ENCODE results near the gene P4HA1. TPM values are rescaled to one million over a fixed set of nuclear protein-coding genes. Genes with fewer than 3 reads are reported as not detected.

Gene P4HA1
- total and polyA plus RNA-seq, 11 donors = 18.0 to 71.7 (median 51.0) TPM

DNA sequence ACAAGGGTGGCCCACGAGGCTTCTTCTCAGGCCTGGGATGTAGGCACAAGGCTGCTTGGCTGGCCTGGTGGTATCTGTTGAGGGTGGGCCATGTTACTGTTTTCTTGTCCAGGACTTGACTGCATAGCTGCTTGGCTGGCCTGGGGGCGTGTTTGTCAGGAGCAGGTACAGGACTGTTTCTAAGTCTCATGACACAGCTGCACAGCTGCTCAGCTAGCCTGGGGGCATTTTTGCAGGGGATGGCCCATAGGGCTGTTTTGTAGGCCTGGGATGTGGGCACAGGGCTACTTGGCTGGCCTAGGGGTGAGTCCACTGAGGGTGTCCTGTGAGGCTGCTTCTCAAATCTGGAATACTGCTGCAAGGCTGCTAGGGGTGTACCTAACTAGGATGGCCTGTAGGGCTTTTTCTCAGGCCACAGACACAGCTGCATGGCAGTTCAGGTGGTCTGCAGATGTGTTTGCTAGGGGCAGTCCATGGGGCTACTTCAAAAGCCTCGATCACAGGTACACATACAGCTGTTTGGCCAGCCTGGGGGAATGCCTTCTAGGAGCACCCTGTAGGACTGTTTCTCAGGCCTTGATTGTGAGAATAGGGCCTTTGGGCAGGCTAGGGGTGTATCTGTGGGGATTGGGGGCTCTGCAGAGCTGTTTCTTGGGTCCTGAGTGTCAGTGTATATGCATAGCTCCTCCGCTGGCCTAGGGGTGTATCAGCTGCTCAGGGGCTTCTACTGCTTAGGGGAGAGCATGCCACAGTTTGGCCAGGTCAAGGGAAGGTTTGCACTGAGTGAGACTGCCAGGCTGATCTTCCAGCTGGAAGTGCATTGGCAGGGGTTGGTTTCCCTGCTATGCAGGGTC lies 115.4 kb downstream of the P4HA1 start:
- H3K9me3 ChIP-seq = peaks cover 0 to 50% (median 21%) of the 10 kb centered on the region in 12 donors
- 85 to 100% (median 95%) methylated on average over 2 to 4 of the region's 4 CpGs for whole genome bisulfite sequencing, 4 donors
- TF ChIP-seq POLR2A (IDR thresholded peaks at IDR 0.05) = no peak
- TF ChIP-seq, protein P1, sequence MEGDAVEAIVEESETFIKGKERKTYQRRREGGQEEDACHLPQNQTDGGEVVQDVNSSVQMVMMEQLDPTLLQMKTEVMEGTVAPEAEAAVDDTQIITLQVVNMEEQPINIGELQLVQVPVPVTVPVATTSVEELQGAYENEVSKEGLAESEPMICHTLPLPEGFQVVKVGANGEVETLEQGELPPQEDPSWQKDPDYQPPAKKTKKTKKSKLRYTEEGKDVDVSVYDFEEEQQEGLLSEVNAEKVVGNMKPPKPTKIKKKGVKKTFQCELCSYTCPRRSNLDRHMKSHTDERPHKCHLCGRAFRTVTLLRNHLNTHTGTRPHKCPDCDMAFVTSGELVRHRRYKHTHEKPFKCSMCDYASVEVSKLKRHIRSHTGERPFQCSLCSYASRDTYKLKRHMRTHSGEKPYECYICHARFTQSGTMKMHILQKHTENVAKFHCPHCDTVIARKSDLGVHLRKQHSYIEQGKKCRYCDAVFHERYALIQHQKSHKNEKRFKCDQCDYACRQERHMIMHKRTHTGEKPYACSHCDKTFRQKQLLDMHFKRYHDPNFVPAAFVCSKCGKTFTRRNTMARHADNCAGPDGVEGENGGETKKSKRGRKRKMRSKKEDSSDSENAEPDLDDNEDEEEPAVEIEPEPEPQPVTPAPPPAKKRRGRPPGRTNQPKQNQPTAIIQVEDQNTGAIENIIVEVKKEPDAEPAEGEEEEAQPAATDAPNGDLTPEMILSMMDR (IDR thresholded peaks at IDR 0.05) = no peak
- no peaks in the 10 kb centered on the region for H3K4me1 ChIP-seq
- no peak overlapping the region for H3K4me3 ChIP-seq
- DNase-seq (no peak), ATAC-seq (peak in 3 of 4 donors; percentile 18 to 55 (median 23))
- intact Hi-C loops (cut with DNase I) = no loop called here
- no peaks in the 10 kb centered on the region for H3K27me3 ChIP-seq
- H3K36me3 ChIP-seq = no peaks in the 10 kb centered on the region
- H3K27ac ChIP-seq = no peak overlapping the region

DNA sequence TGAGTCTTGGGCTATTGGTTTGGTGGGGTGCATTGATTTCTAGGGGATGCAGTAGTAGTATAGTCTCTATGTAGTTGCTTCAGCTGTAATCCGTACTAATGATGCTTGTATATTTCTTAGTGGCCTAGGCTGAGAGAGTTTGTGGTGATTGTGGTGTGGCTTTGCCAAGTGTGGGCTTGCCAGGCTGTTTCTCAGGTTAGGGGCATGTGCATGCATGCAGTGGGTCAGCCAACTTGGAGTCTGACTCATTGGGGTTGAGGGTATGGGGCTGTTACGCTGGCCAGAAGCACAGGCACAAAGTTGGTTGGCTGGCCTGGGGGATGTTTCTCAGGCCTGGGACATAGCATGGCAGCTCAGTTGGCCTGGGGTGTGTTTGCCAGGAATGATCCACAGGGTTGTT lies 116.3 kb downstream of the P4HA1 start:
- Histone ChIP-seq H3K4me3 (no peak overlapping the region), H3K4me1 (no peaks in the 10 kb centered on the region), H3K9me3 (peaks cover 0 to 59% (median 29%) of the 10 kb centered on the region in 12 donors), H3K36me3 (no peaks in the 10 kb centered on the region), H3K27me3 (no peaks in the 10 kb centered on the region), H3K27ac (no peak overlapping the region)
- ATAC-seq (no peak), DNase-seq (no peak)
- no peak for TF ChIP-seq POLR2A (IDR thresholded peaks at IDR 0.05)
- TF ChIP-seq, protein P1 (IDR thresholded peaks at IDR 0.05) = no peak
- intact Hi-C loops (cut with DNase I) = no loop called here
- 97 to 100% (median 99%) methylated on average over 1 to 2 of the region's 2 CpGs for WGBS, 4 donors

DNA sequence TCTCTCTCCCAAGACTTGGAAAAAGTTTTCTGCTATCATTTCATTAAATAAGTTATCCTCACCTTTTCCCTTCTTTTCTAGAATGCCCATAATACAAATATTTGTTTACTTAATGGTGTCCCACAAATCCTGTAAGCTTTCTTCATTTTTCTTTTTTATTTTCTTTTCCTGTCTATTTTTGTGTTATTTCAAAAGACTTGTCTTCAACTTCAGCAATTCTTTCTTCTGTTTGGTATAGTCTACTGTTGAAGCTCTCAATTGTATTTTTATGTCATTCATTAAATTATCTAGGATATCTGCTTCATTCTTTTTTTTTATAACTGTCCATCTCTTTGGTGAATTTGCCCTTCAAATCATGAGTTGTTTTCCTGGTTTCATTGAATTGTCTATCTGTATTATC lies 117.0 kb downstream of the P4HA1 start:
- Histone ChIP-seq H3K27me3 (no peaks in the 10 kb centered on the region), H3K4me1 (no peaks in the 10 kb centered on the region), H3K9me3 (peaks cover 0 to 65% (median 31%) of the 10 kb centered on the region in 12 donors), H3K4me3 (no peak overlapping the region), H3K27ac (no peak overlapping the region), H3K36me3 (no peaks in the 10 kb centered on the region)
- DNase-seq = no peak
- ATAC-seq = no peak
- intact Hi-C loops (cut with DNase I) = no loop called here
- no peak for TF ChIP-seq POLR2A (IDR thresholded peaks at IDR 0.05)
- TF ChIP-seq, protein P1 (IDR thresholded peaks at IDR 0.05) = no peak

DNA sequence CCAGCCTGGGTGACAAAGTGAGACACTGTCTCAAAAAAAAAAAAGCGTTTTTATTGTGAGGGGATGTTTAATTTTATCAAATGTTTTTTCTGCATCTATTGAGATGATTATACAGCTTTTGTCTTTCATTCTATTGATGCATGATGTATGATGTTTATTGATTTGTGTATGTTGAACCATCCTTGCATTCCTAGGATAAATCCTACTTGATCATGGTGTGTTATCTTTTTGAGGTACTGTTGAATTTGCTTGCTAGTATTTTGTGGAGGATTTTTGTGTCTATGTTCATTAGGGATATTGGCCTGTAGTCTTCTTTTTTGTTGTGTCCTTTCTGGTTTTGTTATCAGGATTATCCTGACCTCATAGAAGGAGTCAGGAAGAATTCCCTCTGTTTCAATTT lies 119.8 kb downstream of the P4HA1 start:
- H3K27ac ChIP-seq = no peak overlapping the region
- intact Hi-C loops (cut with DNase I) = no loop called here
- no peak overlapping the region for H3K4me3 ChIP-seq
- DNase-seq (no peak), ATAC-seq (no peak)
- no peaks in the 10 kb centered on the region for H3K27me3 ChIP-seq
- 85 to 100% (median 94%) methylated on average over 1 of the region's 1 CpG for WGBS, 4 donors
- no peak for TF ChIP-seq POLR2A (IDR thresholded peaks at IDR 0.05)
- TF ChIP-seq, protein P1 (IDR thresholded peaks at IDR 0.05) = no peak
- peaks cover 0 to 61% (median 33%) of the 10 kb centered on the region in 12 donors for H3K9me3 ChIP-seq
- no peaks in the 10 kb centered on the region for H3K36me3 ChIP-seq
- H3K4me1 ChIP-seq = no peaks in the 10 kb centered on the region

Other genes starting within 250 kb of the P4HA1 start
- under 1 TPM in 4 of 9 donors, not detected in 5; 0.16 to 0.53 (median 0.32) TPM for gene OIT3, start 203.1 kb downstream of the P4HA1 start, total RNA-seq
- not detected for gene OIT3, start 203.1 kb downstream of the P4HA1 start, polyA plus RNA-seq
- gene PLA2G12B, start 142.1 kb downstream of the P4HA1 start, total RNA-seq = under 1 TPM in 4 of 9 donors, not detected in 5; 0.19 to 0.56 (median 0.28) TPM
- under 1 TPM in 1 of 2 donors, not detected in 1; 0.23 TPM for gene PLA2G12B, start 142.1 kb downstream of the P4HA1 start, polyA plus RNA-seq
- 1 to 10 TPM; 2.1 to 5.7 (median 3.2) TPM for gene NUDT13, start 13.6 kb upstream of the P4HA1 start, total RNA-seq
- gene NUDT13, start 13.6 kb upstream of the P4HA1 start, polyA plus RNA-seq = 1 to 10 TPM; 1.8 to 5.8 TPM
- gene ECD, start 71.1 kb upstream of the P4HA1 start, total RNA-seq = 10 to 100 TPM; 13.3 to 21.9 (median 18.4) TPM
- gene ECD, start 71.1 kb upstream of the P4HA1 start, polyA plus RNA-seq = 1 to 10 TPM; 7.5 to 9.3 TPM
- gene FAM149B1, start 71.3 kb upstream of the P4HA1 start, total RNA-seq = 10 to 100 TPM in 8 of 9 donors, 1 to 10 TPM in 1; 9.9 to 21.8 (median 17.8) TPM
- 10 to 100 TPM in 1 of 2 donors, 1 to 10 TPM in 1; 7.8 to 18.2 TPM for gene FAM149B1, start 71.3 kb upstream of the P4HA1 start, polyA plus RNA-seq
- gene DNAJC9, start 150.4 kb upstream of the P4HA1 start, total RNA-seq = 10 to 100 TPM in 1 of 9 donors, 1 to 10 TPM in 8; 6.5 to 11.6 (median 6.8) TPM
- 1 to 10 TPM; 5.8 to 8.7 TPM for gene DNAJC9, start 150.4 kb upstream of the P4HA1 start, polyA plus RNA-seq
- 100 to 1,000 TPM in 6 of 9 donors, 10 to 100 TPM in 3; 56.5 to 112 (median 101) TPM for gene MRPS16, start 155.8 kb upstream of the P4HA1 start, total RNA-seq
- gene MRPS16, start 155.8 kb upstream of the P4HA1 start, polyA plus RNA-seq = 10 to 100 TPM; 80.5 to 85.8 TPM